IPS-15b (cell line): ENCODE results near the gene PRAMEF14.
"Not testable (repeated sequence)": the region's sequence is repeated elsewhere in the genome, so short reads cannot be mapped to it uniquely, and the experiment has no call there.

Source experiments
- H3K27me3 ChIP-seq: one replicate; pipeline ENCODE4 v1.6.1; 2013; ENCODE audit warnings: low read length; ENCODE audit not compliant: control insufficient read depth, insufficient read depth
- H3K36me3 ChIP-seq: one replicate; pipeline ENCODE4 v1.6.1; 2013; ENCODE audit warnings: low read length; ENCODE audit not compliant: control insufficient read depth, insufficient read depth
- H3K4me1 ChIP-seq: one replicate; pipeline ENCODE4 v1.6.1; 2013; ENCODE audit warnings: mild to moderate bottlenecking, low read length; ENCODE audit not compliant: control insufficient read depth, insufficient read depth
- H3K4me3 ChIP-seq: one replicate; pipeline ENCODE4 v1.5.1; 2013; ENCODE audit warnings: low read depth, low read length
- H3K9ac ChIP-seq: one replicate; pipeline ENCODE4 v1.6.1; 2013; ENCODE audit warnings: low read depth, mild to moderate bottlenecking, low read length
- H3K9me3 ChIP-seq: one replicate; pipeline ENCODE4 v1.6.1; 2013; ENCODE audit warnings: mild to moderate bottlenecking, low read length; ENCODE audit not compliant: control insufficient read depth, insufficient read depth

PRAMEF14 gene

GRCh38 chr1:13354475-13354874 is 7.5 kb upstream of the PRAMEF14 start:
- not testable (repeated sequence) for H3K4me3 ChIP-seq, H3K9ac ChIP-seq, H3K36me3 ChIP-seq, H3K27me3 ChIP-seq, H3K4me1 ChIP-seq, H3K9me3 ChIP-seq

- not testable (repeated sequence) for H3K4me3 ChIP-seq, H3K36me3 ChIP-seq, H3K27me3 ChIP-seq, H3K9me3 ChIP-seq, H3K9ac ChIP-seq, H3K4me1 ChIP-seq
These were observed 6.5 kb upstream of the PRAMEF14 start for GRCh38 chr1:13353476-13353875.

- H3K4me3 ChIP-seq, H3K9ac ChIP-seq, H3K27me3 ChIP-seq, H3K4me1 ChIP-seq, H3K36me3 ChIP-seq, H3K9me3 ChIP-seq: not testable (repeated sequence)
These were observed 4.4 kb downstream of the PRAMEF14 start for GRCh38 chr1:13342496-13342895.

GRCh38 chr1:13315281-13315680 is 31.7 kb downstream of the PRAMEF14 start, which contains the start of gene PRAMEF15:
Gene PRAMEF15 (plus strand): TSS chr1:13315581. CDS start chr1:13318408, 2,827 bp downstream.
- H3K36me3 ChIP-seq, H3K9ac ChIP-seq, H3K4me3 ChIP-seq, H3K4me1 ChIP-seq, H3K9me3 ChIP-seq, H3K27me3 ChIP-seq: not testable (repeated sequence)

DNA sequence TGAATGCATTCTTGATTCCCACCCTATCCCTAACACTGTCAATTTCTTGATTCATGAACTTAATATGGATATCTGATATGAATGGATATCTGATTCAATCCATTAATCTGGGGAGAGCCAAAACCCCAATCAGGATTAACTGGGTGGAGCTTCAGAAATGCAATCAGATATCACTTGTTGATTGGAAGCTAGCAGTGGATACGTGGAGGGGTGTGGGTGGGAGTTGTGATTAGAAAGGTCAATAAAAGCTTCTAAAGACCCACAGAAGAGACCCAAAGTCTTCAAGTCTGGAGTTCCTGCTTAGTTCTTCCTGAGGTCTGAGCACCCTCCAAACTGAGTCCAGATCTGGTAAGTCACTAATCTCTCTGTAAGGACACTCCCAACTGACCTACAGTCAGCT is 43.7 kb downstream of the PRAMEF14 start, which contains the start of gene PRAMEF33:
PRAMEF33 (plus strand) TSS at position 301 of the 400 bp plus-strand sequence. CDS start 2,416 bp downstream, outside the sequence.
- not testable (repeated sequence) for H3K27me3 ChIP-seq, H3K4me3 ChIP-seq, H3K9ac ChIP-seq, H3K36me3 ChIP-seq, H3K4me1 ChIP-seq, H3K9me3 ChIP-seq

GRCh38 chr1:13302197-13302596 is 44.7 kb downstream of the PRAMEF14 start:
- not testable (repeated sequence) for H3K4me3 ChIP-seq, H3K36me3 ChIP-seq, H3K4me1 ChIP-seq, H3K9ac ChIP-seq, H3K27me3 ChIP-seq, H3K9me3 ChIP-seq

- H3K4me3 ChIP-seq, H3K4me1 ChIP-seq, H3K36me3 ChIP-seq: not testable (repeated sequence)
These were observed 48.2 kb downstream of the PRAMEF14 start for GRCh38 chr1:13298699-13299098.

GRCh38 chr1:13297216-13297931 is 49.6 kb downstream of the PRAMEF14 start:
- not testable (repeated sequence) for H3K9ac ChIP-seq, H3K9me3 ChIP-seq, H3K4me3 ChIP-seq, H3K27me3 ChIP-seq, H3K4me1 ChIP-seq, H3K36me3 ChIP-seq

More at GRCh38 chr1:13298699-13299098, 48.2 kb downstream of the PRAMEF14 start:
- not testable (repeated sequence) for H3K9ac ChIP-seq, H3K27me3 ChIP-seq, H3K9me3 ChIP-seq
